HCT116 (cell line): ENCODE results near the gene CACNA1C.

Source experiments
- ATF3 ChIP-seq: IDR thresholded peaks from 2 replicates; pipeline ENCODE4 v1.6.1; 2012
- CTCF ChIP-seq, 3 experiments: fragments of 200-600 bp in 1 of 3; sonication (generic) in 1 of 3; IDR thresholded peaks in 2 of 3; conservative IDR thresholded peaks in 1 of 3; 2 replicates each; pipeline ENCODE4 v1.5.1; 2012 to 2017; ENCODE audit warnings: low read depth in 2 of 3, low read length in 2 of 3, antibody characterized with exemption in 1 of 3, borderline replicate concordance in 1 of 3, control low read depth in 1 of 3, mild to moderate bottlenecking in 1 of 3, mixed read lengths in 1 of 3, mixed run types in 1 of 3, moderate library complexity in 1 of 3; ENCODE audit not compliant: insufficient read depth in 1 of 3
- EZH2 ChIP-seq: fragments of 200-600 bp; sonication (generic); IDR thresholded peaks from 2 replicates; pipeline ENCODE4 v1.6.1; 2017; ENCODE audit warnings: antibody characterized with exemption, mixed run types
- EZH2phosphoT487 ChIP-seq: fragments of 200-600 bp; IDR thresholded peaks from 2 replicates; pipeline ENCODE4 v1.6.1; 2018; ENCODE audit warnings: antibody characterized with exemption, borderline replicate concordance
- MAX ChIP-seq: IDR thresholded peaks from 2 replicates; pipeline ENCODE4 v1.6.1; 2012
- POLR2A ChIP-seq: IDR thresholded peaks from 2 replicates; pipeline ENCODE4 v1.7.0; 2011; ENCODE audit warnings: borderline replicate concordance; ENCODE audit not compliant: insufficient read depth, insufficient read length; ENCODE audit errors: extremely low read depth
- POLR2AphosphoS5 ChIP-seq: IDR thresholded peaks from 2 replicates; pipeline ENCODE4 v1.6.1; 2011; ENCODE audit warnings: mild to moderate bottlenecking, low read depth, low read length, moderate library complexity
- TF ChIP-seq, protein P1 (sequence below): IDR thresholded peaks from 2 replicates; pipeline ENCODE4 v1.6.1; 2012; ENCODE audit warnings: low read depth

- TF ChIP-seq EZH2phosphoT487 (no peak), MAX (no peak), CTCF (IDR thresholded peaks at IDR 0.05 in 2 of 3, conservative IDR thresholded peaks at IDR 0.05 in 1 of 3; ENCODE audit: borderline replicate concordance in 1 of 3, insufficient read depth in 1 of 3, low read depth in 2 of 3, low read length in 2 of 3) (no peak), POLR2AphosphoS5 (no peak), ATF3 (no peak), EZH2 (no peak), POLR2A (no peak)
- TF ChIP-seq, protein P1, sequence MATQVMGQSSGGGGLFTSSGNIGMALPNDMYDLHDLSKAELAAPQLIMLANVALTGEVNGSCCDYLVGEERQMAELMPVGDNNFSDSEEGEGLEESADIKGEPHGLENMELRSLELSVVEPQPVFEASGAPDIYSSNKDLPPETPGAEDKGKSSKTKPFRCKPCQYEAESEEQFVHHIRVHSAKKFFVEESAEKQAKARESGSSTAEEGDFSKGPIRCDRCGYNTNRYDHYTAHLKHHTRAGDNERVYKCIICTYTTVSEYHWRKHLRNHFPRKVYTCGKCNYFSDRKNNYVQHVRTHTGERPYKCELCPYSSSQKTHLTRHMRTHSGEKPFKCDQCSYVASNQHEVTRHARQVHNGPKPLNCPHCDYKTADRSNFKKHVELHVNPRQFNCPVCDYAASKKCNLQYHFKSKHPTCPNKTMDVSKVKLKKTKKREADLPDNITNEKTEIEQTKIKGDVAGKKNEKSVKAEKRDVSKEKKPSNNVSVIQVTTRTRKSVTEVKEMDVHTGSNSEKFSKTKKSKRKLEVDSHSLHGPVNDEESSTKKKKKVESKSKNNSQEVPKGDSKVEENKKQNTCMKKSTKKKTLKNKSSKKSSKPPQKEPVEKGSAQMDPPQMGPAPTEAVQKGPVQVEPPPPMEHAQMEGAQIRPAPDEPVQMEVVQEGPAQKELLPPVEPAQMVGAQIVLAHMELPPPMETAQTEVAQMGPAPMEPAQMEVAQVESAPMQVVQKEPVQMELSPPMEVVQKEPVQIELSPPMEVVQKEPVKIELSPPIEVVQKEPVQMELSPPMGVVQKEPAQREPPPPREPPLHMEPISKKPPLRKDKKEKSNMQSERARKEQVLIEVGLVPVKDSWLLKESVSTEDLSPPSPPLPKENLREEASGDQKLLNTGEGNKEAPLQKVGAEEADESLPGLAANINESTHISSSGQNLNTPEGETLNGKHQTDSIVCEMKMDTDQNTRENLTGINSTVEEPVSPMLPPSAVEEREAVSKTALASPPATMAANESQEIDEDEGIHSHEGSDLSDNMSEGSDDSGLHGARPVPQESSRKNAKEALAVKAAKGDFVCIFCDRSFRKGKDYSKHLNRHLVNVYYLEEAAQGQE, result no peak
Observed at GRCh38 chr12:2504577-2504976, 451.8 kb downstream of the CACNA1C start.
